Activated CD4-positive, alpha-beta T cell treated with anti-CD3 and anti-CD28 coated beads, Interleukin-2, amount 50 U/mL, for 48 hours (primary cell): ENCODE measurements around the gene RTN4R.
"Not testable (repeated sequence)": the region's sequence is repeated elsewhere in the genome, so short reads cannot be mapped to it uniquely, and the experiment has no call there.

Experiments used
- DNase-seq, 2 experiments: peaks; one replicate each; pipeline ENCODE4 v3.0.0-alpha.2; 2020

Gene RTN4R

DNA sequence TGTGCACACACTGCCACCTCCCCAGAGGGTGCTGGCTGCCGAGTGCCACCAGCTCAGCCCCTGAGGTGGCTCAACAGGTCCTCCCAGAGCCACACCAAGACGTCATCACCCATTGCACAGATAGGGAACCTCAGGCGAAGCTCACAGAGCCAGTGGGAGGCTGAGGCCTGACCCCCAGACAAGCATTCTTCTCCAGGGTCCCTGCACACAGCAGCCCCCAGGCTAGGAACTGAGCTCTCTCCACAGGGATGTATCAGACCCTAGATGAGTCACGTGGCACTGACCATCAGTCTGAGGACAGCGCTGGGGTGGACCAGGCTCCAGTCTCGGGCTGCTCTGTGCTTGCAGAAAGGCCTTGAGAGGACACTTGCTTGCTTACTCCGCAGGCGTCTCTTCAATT is 1.6 kb upstream of the RTN4R start:
- not testable (repeated sequence) for DNase-seq

- not testable (repeated sequence) for DNase-seq
Measured at GRCh38 chr22:20269201-20269600, 1.1 kb upstream of the RTN4R start.

GRCh38 chr22:20267441-20268278 is 458 bp downstream of the RTN4R start:
- DNase-seq, result peak; percentile 36

- DNase-seq, result not testable (repeated sequence)
Measured at GRCh38 chr22:20266667-20267440, 1.3 kb downstream of the RTN4R start.

GRCh38 chr22:20265772-20266666 is 2.1 kb downstream of the RTN4R start:
- not testable (repeated sequence) for DNase-seq

DNA sequence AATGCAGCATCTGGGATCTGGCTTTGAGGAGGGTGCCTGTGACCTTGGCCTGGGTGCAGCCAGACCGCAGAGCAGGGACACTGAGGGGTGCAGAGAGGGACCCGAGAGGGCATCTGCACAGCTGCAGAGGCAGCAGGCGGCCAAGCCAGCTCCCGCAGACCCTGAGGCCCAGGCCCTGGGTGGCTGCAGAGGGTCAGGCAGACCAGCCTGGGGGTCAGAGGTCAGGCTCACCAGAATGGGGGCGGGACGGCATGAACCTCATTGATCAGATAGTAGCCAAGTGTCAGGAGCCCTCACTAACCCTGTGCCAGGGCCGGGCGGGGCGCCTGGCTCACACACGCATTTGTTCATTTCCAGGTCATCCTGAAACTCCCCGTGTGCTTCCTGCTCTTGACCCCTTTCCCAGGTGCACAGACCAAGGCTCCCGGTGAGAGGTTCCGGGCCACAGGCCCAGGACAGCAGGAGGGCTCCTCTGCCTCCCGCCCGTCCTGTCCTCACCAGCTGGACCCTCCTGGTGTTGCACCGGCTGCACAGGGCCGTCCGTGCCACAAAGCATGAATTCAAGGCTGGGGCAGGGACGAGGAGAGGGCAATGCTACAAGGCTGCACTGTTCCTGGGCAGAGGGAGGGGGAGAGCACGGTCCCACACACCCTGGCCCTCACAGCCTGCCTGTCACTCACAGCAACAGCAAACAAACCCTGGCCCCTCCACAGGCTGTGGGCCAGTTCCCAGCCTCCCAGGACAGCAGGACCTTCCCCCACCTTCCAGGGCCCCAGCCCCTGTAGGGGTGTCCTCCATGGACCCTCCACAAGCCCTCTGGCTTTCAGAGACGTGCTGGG is 3.3 kb downstream of the RTN4R start:
- DNase-seq, result no peak

- DNase-seq, result not testable (repeated sequence)
Measured at GRCh38 chr22:20263404-20264281, 4.5 kb downstream of the RTN4R start.

DNA sequence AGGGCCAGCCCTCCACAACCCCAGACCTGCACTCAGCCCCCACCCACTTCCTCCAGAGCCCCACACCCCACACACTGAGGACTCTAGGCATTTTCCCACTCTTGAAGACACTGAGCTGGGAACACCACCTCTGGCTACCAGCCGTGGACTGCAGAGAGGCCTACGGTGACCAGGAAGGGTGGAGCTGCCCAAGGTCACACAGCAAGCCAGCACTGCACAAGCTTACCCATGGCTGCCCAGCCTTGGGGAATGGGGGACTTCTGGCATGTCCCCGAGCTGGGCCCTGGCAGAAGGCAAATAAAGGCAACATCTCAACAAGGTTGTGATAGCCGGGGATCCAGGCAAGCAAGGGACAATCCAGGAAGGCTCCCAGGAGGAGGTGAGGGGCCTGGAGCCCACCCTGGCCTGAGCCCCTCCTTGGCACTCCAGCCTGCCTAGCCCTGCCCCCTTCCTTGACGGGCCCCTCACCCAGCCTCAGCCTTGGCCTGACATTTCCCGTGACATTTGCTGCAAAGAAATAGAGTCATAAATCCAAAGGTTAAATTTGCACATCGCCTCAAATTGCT is 5.5 kb downstream of the RTN4R start:
- DNase-seq, result no peak

GRCh38 chr22:20261848-20262581 is 6.1 kb downstream of the RTN4R start:
- DNase-seq, result no peak

GRCh38 chr22:20260071-20260765 is 7.9 kb downstream of the RTN4R start:
- DNase-seq, result no peak

- no peak for DNase-seq
Measured at GRCh38 chr22:20259327-20259688, 8.8 kb downstream of the RTN4R start.

GRCh38 chr22:20258584-20259326 is 9.4 kb downstream of the RTN4R start:
- peak; percentile 43 to 50 for DNase-seq

GRCh38 chr22:20258021-20258299 is 10.2 kb downstream of the RTN4R start:
- DNase-seq, result no peak

- no peak for DNase-seq
Measured at GRCh38 chr22:20257212-20258020, 10.7 kb downstream of the RTN4R start.

DNA sequence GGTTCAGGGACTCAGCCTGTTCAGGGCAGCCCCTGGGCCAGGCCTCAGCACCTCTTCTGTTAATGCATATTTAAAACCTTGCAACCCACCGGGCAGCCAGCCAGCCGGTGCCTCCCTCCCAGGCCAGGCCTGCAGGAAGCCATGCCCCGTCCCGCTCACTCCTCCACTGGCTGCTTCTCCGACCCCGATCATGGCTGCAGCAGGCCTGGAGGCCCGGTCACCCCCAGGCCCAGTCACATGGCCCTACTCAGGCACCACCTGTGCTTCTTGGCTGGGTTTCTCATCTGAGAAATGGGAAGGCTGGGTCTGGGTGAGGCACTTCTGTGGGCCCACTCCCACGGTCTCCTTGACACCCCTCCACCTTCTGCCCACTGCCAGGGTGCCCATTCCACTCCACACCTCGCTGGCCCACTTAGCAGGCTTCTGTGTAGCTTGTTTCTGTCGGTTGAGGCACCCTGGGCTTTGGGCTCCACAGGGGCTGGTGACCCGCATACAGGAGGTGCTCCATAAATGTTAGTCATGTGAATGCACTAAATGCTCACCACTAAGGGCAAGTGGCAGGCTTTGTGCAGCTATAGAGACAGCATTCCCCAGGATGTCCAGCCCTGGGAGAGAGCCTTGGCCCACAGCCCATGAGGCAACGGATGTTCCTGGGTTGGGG is 11.4 kb downstream of the RTN4R start:
- DNase-seq, result no peak

DNA sequence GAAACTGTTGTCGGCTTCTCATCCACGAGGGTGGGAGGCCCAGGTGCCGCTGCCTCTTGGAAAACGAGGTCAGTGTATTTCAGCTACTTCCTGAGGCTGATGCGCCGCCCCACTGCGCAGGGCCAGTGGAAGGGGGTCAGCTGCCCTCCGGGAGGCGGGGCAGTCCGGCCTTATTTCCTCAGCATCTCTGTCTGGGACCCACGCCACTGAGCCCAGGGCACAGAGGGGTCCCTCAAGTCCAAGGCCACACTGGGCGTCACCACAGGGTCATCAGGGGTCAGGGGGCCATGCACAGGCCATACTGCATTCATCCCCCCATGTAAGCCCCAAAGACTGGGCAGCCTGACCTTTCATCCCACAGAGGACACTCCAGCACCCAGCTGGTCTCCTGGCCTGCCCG is 12.1 kb downstream of the RTN4R start:
- DNase-seq, result no peak
